Measurements from ENCODE around the gene CBL. TPM values are rescaled to one million over a fixed set of nuclear protein-coding genes. Genes with fewer than 3 reads are reported as not detected.

CBL gene
- polyA plus RNA-seq, 2 of the 4 experiments (the other 2 are of a cell fraction) = 6.0 to 14.1 TPM

GRCh38 chr11:119316016-119316728 is 110.0 kb downstream of the CBL start:
- FAIRE-seq (no peak), DNase-seq (ENCODE audit: low read depth in 1 of 2, low spot score in 1 of 2) (no peak), ATAC-seq (peak; percentile 3 to 26; a peak in 3 of 6 replicates)
- Histone ChIP-seq H3K4me3 (peak overlapping the region; percentile 47), H3K4me2 (peak overlapping the region; percentile 98), H3K27ac (peak overlapping the region; percentile 55 to 79), H3K9me3 (no peaks in the 10 kb centered on the region), H3K4me1 (peaks cover 35% of the 10 kb centered on the region)
- POLR2A ChIA-PET = interaction anchor here (0.6 kb wide), 1 partner anchor 22 kb away, joined by 3 read pairs; no protein-coding TSS in a partner anchor
- WGBS (ENCODE audit: missing lambda C conversion rate) = 1% methylated on average over 13 of the region's 46 CpGs
- TF ChIP-seq HES2 (IDR thresholded peaks at IDR 0.05) = no peak
- TF ChIP-seq RNF2 (IDR thresholded peaks at IDR 0.05; ENCODE audit: borderline replicate concordance, low read depth) = no peak
- no peak for TF ChIP-seq NFE2L2 (conservative IDR thresholded peaks at IDR 0.05; ENCODE audit: low read length)
- TF ChIP-seq USF2 (IDR thresholded peaks at IDR 0.05) = no peak
- no peak for TF ChIP-seq CEBPB (IDR thresholded peaks at IDR 0.05)
- no peak for TF ChIP-seq PBX3 (IDR thresholded peaks at IDR 0.05)
- TF ChIP-seq CHD4 (IDR thresholded peaks at IDR 0.05; ENCODE audit: borderline replicate concordance) = no peak
- TF ChIP-seq FOSB (CRISPR knock-in tag; IDR thresholded peaks at IDR 0.05) = no peak
- no peak for TF ChIP-seq JUN (IDR thresholded peaks at IDR 0.05)
- CTCF ChIA-PET = interaction anchor here (0.5 to 2.3 kb wide), 8 partner anchors 8 to 159 kb away, joined by 3 to 10 read pairs (median 3); no protein-coding TSS in a partner anchor

GRCh38 chr11:119316729-119317591 is 110.8 kb downstream of the CBL start, which contains the start of gene MCAM:
Gene MCAM, minus strand, starts transcription at chr11:119317130. Its CDS starts 29 bp downstream, at chr11:119317101.
- Histone ChIP-seq H3K4me2 (peak within 1 kb of the TSS; percentile 98), H3K4me3 (peak within 1 kb of the TSS; percentile 47), H3K9me3 (no peaks in the 10 kb centered on the region), H3K4me1 (peaks cover 37% of the 10 kb centered on the region), H3K27ac (peak within 1 kb of the TSS; percentile 55 to 79)
- no peak for TF ChIP-seq BCL3 (IDR thresholded peaks at IDR 0.05)
- TF ChIP-seq NR3C1 (IDR thresholded peaks at IDR 0.05) = no peak
- TF ChIP-seq EHF (CRISPR knock-in tag; IDR thresholded peaks at IDR 0.05) = no peak
- TF ChIP-seq MAX (IDR thresholded peaks at IDR 0.05) = no peak
- TF ChIP-seq ELK1 (IDR thresholded peaks at IDR 0.05; ENCODE audit: low read depth, low read length) = no peak
- no peak for TF ChIP-seq PHF8 (IDR thresholded peaks at IDR 0.05; ENCODE audit: borderline replicate concordance, low read depth)
- no peak for TF ChIP-seq HOXB13 (CRISPR knock-in tag; IDR thresholded peaks at IDR 0.05; ENCODE audit: low read depth)
- TF ChIP-seq HEYL (CRISPR knock-in tag; IDR thresholded peaks at IDR 0.05) = no peak
- no peak for TF ChIP-seq ESRRA (IDR thresholded peaks at IDR 0.05; ENCODE audit: borderline replicate concordance, low read length)
- TF ChIP-seq POLR2A (IDR thresholded peaks at IDR 0.05; ENCODE audit: low read length) = no peak
- TF ChIP-seq ATOH8 (CRISPR knock-in tag; IDR thresholded peaks at IDR 0.05; ENCODE audit: low read depth) = no peak
- no peak for TF ChIP-seq NFE2L2 (conservative IDR thresholded peaks at IDR 0.05; ENCODE audit: low read length)
- no peak for TF ChIP-seq ZFP36 (IDR thresholded peaks at IDR 0.05; ENCODE audit: borderline replicate concordance, partially characterized antibody)
- no peak for TF ChIP-seq ZC3H11A (IDR thresholded peaks at IDR 0.05)
- no peak for TF ChIP-seq TP53 (CRISPR knock-in tag; IDR thresholded peaks at IDR 0.05)
- no peak for TF ChIP-seq CBX8 (IDR thresholded peaks at IDR 0.05)
- no peak for TF ChIP-seq HDAC2 (IDR thresholded peaks at IDR 0.05)
- TF ChIP-seq SMC3 (IDR thresholded peaks at IDR 0.05) = no peak
- no peak for TF ChIP-seq CEBPB (IDR thresholded peaks at IDR 0.05)
- POLR2A ChIA-PET = interaction anchor here (0.6 kb wide), 1 partner anchor 21 kb away, joined by 3 read pairs; no protein-coding TSS in a partner anchor
- CTCF ChIA-PET = interaction anchor here (1.0 to 2.3 kb wide), 6 partner anchors 10 to 120 kb away, joined by 3 to 9 read pairs (median 4); no protein-coding TSS in a partner anchor
- no peak for FAIRE-seq
- DNase-seq (ENCODE audit: low read depth in 1 of 2, low spot score in 1 of 2) = no peak
- WGBS (ENCODE audit: missing lambda C conversion rate) = 78% methylated on average over 3 of the region's 74 CpGs
- peak in 1 of 2 experiments; percentile 7; a peak in 2 of 6 replicates for ATAC-seq

Data from A549 (cell line).